GM12872 (cell line): ENCODE results near the gene TMEM204.

ENCODE experiments used
- TF ChIP-seq, protein P1 (sequence below): IDR thresholded peaks from 3 replicates; pipeline ENCODE4 v1.5.1; 2011; ENCODE audit warnings: low read depth, mild to moderate bottlenecking, low read length, moderate library complexity; ENCODE audit not compliant: insufficient read depth

The TMEM204 gene

DNA sequence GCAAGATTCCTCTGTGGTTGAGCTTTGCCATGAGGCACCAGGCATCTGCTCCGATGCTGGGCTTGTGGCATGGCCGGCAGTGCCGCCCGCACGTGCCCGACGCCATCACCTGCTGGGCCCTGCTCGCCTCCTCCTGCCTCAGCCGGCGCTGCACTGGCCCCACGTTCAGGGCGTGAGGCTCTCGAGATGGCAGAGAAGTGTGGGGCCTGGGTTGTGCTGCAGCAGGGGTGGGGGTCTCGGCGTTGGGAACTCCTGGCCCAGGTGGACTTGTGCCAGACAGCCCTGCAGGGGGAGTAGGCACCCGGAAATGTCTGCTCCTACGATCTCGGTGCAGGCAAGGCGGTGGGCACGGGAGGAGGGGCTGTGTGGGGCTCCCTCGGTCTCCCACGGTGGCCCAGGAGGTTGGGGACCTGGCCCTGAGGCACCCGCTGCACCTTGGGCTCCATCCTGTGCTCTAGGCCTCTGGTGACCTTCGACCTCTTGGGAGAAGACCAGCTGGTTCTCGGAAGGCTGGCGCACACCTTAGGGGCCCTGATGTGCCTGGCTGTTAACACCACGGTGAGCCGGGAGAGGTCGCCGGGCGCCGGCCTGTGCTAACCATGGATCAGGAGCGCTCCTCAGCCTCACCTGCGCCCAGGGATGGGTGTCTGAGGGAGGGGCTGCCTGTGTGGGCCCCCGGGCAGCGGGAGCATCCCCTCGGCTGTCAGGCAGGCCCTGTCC lies 26.8 kb upstream of the TMEM204 start:
- TF ChIP-seq, protein P1, sequence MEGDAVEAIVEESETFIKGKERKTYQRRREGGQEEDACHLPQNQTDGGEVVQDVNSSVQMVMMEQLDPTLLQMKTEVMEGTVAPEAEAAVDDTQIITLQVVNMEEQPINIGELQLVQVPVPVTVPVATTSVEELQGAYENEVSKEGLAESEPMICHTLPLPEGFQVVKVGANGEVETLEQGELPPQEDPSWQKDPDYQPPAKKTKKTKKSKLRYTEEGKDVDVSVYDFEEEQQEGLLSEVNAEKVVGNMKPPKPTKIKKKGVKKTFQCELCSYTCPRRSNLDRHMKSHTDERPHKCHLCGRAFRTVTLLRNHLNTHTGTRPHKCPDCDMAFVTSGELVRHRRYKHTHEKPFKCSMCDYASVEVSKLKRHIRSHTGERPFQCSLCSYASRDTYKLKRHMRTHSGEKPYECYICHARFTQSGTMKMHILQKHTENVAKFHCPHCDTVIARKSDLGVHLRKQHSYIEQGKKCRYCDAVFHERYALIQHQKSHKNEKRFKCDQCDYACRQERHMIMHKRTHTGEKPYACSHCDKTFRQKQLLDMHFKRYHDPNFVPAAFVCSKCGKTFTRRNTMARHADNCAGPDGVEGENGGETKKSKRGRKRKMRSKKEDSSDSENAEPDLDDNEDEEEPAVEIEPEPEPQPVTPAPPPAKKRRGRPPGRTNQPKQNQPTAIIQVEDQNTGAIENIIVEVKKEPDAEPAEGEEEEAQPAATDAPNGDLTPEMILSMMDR: no peak

DNA sequence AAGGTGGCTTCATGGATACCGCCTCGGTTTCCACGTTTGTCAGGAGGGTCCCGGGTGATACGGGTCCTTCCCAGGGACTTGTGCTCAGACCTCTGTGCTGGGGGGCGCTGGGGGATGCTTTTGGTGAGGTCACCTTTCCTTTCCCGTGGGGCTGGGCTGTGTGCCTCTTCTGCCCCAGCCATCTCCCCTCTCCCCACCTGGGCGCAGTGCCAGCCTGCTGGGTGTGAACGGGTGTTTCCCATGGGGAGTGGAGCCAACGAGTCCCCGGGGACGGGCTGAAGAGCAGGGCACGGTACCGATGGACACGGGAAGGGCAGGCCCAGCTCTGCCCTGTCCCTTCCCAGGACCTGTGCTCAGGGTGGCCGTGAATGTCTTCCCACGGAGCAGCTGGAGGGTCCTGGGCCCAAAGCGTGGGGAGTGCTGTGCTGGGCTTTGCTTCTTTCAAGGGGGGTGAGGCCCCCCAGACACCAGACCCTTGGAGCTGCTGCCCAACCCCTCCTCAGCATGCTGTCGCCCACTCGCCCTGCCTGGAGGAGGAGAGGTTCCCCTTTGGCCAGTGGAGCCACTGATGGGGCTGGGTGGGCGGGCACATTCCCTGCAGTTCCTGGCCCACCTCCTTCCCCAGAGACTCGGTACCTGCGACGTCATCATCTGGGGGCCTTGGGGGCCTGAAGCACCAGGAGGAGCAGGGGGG lies 24.8 kb upstream of the TMEM204 start:
- TF ChIP-seq, protein P1: no peak

DNA sequence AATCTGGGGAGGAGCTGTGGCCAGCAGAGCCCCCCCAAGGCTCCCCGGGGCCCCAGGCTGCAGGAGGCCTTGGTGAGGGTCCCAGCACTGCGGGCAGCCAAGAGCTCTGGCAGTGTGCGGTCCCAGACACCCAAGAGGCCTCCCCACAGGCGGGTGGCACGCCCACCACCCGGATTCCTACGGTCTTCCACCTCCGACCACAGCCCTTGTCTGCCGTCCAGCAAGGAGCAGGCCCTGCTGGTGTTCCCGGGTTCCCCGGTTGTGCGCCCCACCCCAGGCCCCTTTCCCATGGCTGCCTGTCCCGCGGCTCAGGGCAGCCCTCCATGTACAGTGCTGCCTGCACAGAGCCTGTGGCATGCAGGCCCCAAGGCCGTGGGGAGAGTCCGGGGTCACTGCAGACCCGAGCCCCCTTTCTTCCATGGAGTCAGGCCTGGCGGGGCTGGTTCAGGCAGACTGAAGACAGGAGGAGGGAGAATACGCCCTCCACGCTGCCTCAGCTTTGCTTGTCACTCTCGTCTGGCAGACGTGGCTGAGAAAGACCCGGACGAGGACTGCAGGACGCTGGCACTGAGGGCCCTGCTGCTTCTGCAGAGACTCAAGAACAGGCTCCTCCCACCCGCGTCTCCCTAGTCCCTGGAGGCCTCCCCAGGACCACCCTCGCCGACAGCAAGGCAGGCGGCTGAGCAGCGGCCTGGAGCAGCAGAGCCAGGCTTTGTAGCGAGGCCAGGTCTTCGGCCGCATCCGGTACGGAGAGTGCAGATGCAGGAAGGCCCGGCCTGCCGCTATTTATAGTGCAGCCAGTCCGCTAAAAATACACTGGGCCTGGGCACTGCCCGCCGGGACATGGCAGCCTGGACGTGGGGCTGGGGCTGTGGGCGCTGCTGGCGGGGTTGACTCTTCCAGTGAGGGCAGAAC lies 23.9 kb upstream of the TMEM204 start:
- TF ChIP-seq, protein P1: no peak

DNA sequence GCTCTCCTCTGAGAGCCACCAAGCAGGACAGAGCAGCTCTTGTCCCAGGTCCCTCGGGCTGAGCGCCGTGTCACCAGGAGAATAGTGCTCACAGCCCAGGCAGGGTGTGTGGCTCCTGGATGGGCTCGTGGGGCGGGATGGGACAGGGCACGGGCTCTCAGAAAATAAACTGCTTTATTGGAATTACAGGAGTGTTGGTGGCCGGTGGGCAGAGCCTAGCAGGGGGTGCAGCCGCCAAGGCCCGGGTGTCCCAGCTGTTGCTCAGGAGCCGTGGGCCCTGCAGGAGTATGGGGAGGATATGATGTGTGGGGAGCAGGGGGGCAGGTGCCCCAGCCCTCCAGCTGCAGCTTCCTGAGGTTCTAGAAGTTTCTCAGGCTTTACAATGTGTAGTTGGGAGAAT lies 23.2 kb upstream of the TMEM204 start:
- TF ChIP-seq, protein P1: no peak

DNA sequence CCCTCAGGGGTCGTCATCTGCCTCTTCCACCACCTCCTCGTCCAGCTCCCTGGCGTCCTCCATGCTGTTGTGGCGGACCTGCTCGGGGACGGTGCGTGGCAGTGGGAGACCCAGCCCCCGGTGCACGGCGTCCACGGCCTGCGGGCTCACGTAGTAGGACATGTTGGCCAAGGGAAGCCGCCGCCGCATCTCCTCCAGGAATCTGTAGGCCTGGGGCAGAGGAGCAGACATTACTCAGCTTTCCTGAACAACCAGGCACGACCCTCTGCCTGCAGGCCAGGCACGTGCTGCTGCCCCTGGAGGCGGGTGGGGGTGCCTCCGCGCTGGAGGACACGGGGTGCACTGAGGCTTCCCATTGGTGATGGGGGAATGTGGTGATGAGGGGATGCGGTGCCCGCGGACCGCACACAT lies 22.5 kb upstream of the TMEM204 start:
- TF ChIP-seq, protein P1: no peak

DNA sequence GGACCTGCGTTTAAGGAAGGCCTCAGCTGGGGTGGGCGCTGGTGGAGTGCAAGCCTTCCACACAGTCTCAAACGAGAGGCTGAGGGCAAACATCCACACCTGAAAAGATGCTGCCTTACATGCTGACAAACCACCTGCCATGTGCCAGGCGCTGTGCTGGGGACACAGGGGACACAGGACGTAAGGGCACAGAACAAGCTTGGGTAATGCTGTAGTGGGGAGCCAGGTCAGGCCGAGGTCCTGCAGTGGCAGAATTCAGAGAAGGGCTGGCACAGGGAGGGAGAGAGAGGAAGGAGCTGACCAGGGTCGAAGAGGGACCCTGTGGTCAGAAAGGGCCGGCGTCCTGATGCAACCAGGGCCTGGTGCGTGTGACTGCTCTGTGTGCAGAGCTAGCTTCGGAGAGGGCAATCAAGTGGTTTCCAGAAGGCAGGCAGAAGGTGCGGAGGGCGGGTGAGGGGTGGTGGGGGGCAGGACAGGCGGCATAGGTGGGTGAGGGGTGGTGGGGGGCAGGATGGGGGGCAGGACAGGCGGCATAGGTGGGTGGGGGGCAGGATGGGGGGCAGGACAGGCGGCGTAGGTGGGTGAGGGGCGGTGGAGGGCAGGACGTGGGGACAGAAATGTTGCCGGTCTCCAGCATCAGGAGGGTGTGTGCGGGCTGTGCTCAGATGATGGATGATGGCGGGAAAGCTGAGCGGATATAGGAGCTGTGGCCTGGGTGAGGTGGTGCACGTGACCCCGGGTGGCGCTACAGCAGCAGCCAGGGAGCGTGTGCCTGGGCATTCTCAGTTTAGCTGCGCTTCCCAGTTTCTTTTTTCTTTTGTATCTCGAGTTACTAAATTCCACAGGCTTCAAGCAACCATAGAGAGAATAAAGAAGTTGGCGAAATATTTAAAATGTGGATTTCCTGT lies 21.6 kb upstream of the TMEM204 start:
- TF ChIP-seq, protein P1: no peak

DNA sequence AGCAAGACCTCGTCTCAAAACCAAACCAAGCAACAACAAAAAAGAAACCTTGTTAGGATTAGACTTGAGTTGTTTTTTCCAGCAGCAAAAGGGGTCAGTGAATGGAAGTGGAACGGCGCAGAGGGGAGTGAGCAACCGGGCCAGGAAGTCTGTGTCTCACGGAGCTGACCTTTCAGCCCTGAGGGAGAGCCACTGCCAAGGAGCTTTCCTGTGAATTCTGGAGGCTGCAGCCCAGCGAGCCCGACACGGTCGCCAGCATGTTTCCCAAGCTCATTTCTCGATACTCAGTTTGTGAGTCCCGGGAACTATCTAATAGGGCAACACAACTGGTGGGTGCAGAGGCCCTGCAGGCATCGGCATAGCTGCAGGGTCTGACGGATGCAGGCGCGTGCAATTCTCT lies 20.7 kb upstream of the TMEM204 start:
- TF ChIP-seq, protein P1: no peak
